ENCODE measurements around the gene GIMAP5. TPM values are rescaled to one million over a fixed set of nuclear protein-coding genes. Genes with fewer than 3 reads are reported as not detected.

GIMAP5 gene
- total RNA-seq, 4 donors from 2014 or later: 20.4 to 103 (median 31.9) TPM

DNA sequence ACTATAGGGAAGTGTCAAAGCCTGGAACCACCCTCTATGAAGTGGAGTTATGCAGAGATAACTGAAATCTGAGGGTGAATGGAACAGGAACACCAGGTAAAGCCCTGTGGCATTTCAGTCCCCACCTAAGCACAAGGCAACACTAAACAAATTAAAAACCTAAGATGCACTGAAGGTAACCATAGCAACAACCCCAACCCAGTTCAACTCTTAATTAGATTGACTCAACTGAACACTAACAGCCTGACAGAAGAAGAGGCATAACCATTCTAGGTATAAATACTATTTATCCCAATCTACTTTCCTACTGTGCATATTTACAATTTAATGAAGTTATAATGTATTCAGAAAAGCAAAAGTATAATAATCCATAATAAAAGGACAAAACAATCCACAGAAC, 9.2 kb upstream of the GIMAP5 start:
- Histone ChIP-seq H3K27me3 (no peaks in the 10 kb centered on the region), H3K4me3 (no peak overlapping the region), H3K27ac (no peak overlapping the region), H3K4me1 (no peaks in the 10 kb centered on the region), H3K9me3 (no peaks in the 10 kb centered on the region), H3K36me3 (no peaks in the 10 kb centered on the region)
- TF ChIP-seq, protein P1, sequence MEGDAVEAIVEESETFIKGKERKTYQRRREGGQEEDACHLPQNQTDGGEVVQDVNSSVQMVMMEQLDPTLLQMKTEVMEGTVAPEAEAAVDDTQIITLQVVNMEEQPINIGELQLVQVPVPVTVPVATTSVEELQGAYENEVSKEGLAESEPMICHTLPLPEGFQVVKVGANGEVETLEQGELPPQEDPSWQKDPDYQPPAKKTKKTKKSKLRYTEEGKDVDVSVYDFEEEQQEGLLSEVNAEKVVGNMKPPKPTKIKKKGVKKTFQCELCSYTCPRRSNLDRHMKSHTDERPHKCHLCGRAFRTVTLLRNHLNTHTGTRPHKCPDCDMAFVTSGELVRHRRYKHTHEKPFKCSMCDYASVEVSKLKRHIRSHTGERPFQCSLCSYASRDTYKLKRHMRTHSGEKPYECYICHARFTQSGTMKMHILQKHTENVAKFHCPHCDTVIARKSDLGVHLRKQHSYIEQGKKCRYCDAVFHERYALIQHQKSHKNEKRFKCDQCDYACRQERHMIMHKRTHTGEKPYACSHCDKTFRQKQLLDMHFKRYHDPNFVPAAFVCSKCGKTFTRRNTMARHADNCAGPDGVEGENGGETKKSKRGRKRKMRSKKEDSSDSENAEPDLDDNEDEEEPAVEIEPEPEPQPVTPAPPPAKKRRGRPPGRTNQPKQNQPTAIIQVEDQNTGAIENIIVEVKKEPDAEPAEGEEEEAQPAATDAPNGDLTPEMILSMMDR (IDR thresholded peaks at IDR 0.05): no peak
- TF ChIP-seq POLR2A (IDR thresholded peaks at IDR 0.05): no peak
- intact Hi-C loops (cut with DNase I; ENCODE audit: low total_unique reads): no loop called here
- DNase-seq: no peak

GRCh38 chr7:150728609-150729008, 8.6 kb upstream of the GIMAP5 start:
- no peaks in the 10 kb centered on the region for H3K36me3 ChIP-seq
- no peak overlapping the region for H3K27ac ChIP-seq
- intact Hi-C loops (cut with DNase I; ENCODE audit: low total_unique reads): no loop called here
- no peak for DNase-seq
- H3K4me3 ChIP-seq: no peak overlapping the region
- H3K9me3 ChIP-seq: no peaks in the 10 kb centered on the region
- H3K27me3 ChIP-seq: no peaks in the 10 kb centered on the region
- no peaks in the 10 kb centered on the region for H3K4me1 ChIP-seq
- TF ChIP-seq, protein P1 (IDR thresholded peaks at IDR 0.05): no peak
- no peak for TF ChIP-seq POLR2A (IDR thresholded peaks at IDR 0.05)

DNA sequence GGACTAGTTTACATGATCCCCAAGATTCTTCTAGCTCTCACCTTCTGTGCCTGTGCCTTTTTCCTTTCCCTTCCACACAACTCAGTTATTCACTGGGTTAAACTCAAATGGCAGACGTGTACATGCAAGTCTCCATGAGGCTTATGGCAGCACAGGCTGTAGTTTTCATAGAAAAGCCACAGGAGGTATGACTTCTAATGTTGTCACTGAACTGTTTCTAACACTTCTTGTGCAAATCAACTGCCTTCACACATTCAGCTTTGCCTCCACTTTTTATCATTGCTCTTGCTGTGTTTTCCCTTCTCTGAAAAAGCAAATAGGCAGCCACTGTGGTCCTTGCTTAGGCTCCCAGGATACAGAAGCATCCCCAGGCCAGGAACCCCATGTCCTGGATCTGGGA, 5.3 kb upstream of the GIMAP5 start:
- intact Hi-C loops (cut with DNase I; ENCODE audit: low total_unique reads): no loop called here
- no peaks in the 10 kb centered on the region for H3K9me3 ChIP-seq
- DNase-seq: no peak
- no peak overlapping the region for H3K27ac ChIP-seq
- no peaks in the 10 kb centered on the region for H3K27me3 ChIP-seq
- no peaks in the 10 kb centered on the region for H3K4me1 ChIP-seq
- no peak overlapping the region for H3K4me3 ChIP-seq
- H3K36me3 ChIP-seq: no peaks in the 10 kb centered on the region
- TF ChIP-seq, protein P1 (IDR thresholded peaks at IDR 0.05): no peak
- no peak for TF ChIP-seq POLR2A (IDR thresholded peaks at IDR 0.05)

DNA sequence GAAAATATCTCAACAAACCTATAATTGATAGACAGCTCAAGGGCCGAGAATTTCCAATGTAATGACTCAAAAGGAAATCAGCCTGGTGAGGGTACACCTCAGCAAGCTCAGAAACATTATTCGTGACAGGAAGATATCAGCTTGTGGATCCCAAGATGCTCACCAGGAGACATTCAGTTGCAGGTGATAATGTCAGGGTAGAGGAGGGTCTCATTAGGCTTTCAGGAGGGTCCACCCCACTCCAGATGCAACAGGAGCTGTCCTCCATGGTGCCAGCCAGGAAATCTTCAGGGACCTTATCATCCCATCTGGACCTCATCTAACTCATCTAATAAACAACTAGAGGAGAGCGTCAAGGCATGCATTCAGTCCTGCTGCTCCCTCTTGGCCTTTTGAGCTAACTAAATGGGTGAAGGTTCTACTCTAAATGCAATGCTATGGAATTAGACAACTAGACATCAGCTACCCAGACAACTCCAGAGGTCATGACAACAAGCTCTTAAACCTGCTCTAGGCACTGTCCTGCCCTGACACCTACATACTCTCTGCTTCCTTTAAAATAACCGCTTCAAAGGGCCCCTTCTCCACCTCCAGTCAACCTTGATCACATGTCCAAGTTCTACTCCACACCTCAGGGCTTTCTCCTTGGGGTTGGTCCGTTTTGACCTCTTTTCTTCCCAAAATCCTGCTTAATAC, 4.3 kb upstream of the GIMAP5 start:
- H3K4me1 ChIP-seq: no peaks in the 10 kb centered on the region
- intact Hi-C loops (cut with DNase I; ENCODE audit: low total_unique reads): no loop called here
- no peaks in the 10 kb centered on the region for H3K36me3 ChIP-seq
- H3K4me3 ChIP-seq: no peak overlapping the region
- H3K27ac ChIP-seq: no peak overlapping the region
- DNase-seq: no peak
- H3K27me3 ChIP-seq: no peaks in the 10 kb centered on the region
- no peaks in the 10 kb centered on the region for H3K9me3 ChIP-seq
- no peak for TF ChIP-seq POLR2A (IDR thresholded peaks at IDR 0.05)
- TF ChIP-seq, protein P1 (IDR thresholded peaks at IDR 0.05): no peak

- TF ChIP-seq POLR2A (IDR thresholded peaks at IDR 0.05): no peak
- TF ChIP-seq, protein P1 (IDR thresholded peaks at IDR 0.05): no peak
- no peak overlapping the region for H3K4me3 ChIP-seq
- H3K9me3 ChIP-seq: no peaks in the 10 kb centered on the region
- no peak for DNase-seq
- intact Hi-C loops (cut with DNase I; ENCODE audit: low total_unique reads): no loop called here
- H3K36me3 ChIP-seq: no peaks in the 10 kb centered on the region
- no peak overlapping the region for H3K27ac ChIP-seq
- no peaks in the 10 kb centered on the region for H3K4me1 ChIP-seq
- no peaks in the 10 kb centered on the region for H3K27me3 ChIP-seq
These were observed 3.6 kb upstream of the GIMAP5 start for GRCh38 chr7:150733482-150734095.
